ENCODE data around the gene PIEZO2. TPM values are rescaled to one million over a fixed set of nuclear protein-coding genes. Genes with fewer than 3 reads are reported as not detected.

PIEZO2 gene
- total and polyA plus RNA-seq, 2 of the 8 experiments (the other 6 are each of a cell fraction or from before 2014, with no cell fraction given) = 4.7 to 16.5 TPM

- Histone ChIP-seq H3K23me2 (ENCODE audit: low read depth, low read length) (no peaks in the 10 kb centered on the region), H3K79me2 (ENCODE audit: control insufficient read depth in 1 of 2, insufficient read depth in 2 of 2, low read length in 2 of 2) (no peaks in the 10 kb centered on the region), H2BK120ac (replicated peaks; ENCODE audit: low read depth, low read length) (no peak overlapping the region), H3K4ac (replicated peaks; ENCODE audit: insufficient read length, low read depth, low read length) (no peak overlapping the region), H3K4me1 (replicated peaks in 1 of 4; ENCODE audit: control insufficient read depth in 3 of 4, insufficient read depth in 4 of 4, low read length in 3 of 4) (no peaks in the 10 kb centered on the region), H2BK20ac (ENCODE audit: low read length) (no peak overlapping the region), H2BK12ac (ENCODE audit: low read depth, low read length) (no peak overlapping the region), H2BK15ac (ENCODE audit: low read length) (no peak overlapping the region), H3K23ac (ENCODE audit: insufficient read length) (no peak overlapping the region), H3K14ac (ENCODE audit: insufficient read length) (no peak overlapping the region), H4K5ac (ENCODE audit: insufficient read length, low read depth, low read length) (no peak overlapping the region), H3K36me3 (ENCODE audit: control insufficient read depth in 2 of 4, insufficient read depth in 4 of 4, low read length in 3 of 4) (no peaks in the 10 kb centered on the region), H4K91ac (replicated peaks; ENCODE audit: insufficient read length, low read length) (no peak overlapping the region), H3K56ac (replicated peaks; ENCODE audit: insufficient read length, low read depth, low read length) (no peak overlapping the region), H2AK5ac (ENCODE audit: low read depth, low read length) (no peak overlapping the region), H3K18ac (ENCODE audit: extremely low read depth, low read length) (no peak overlapping the region), H3K27me3 (replicated peaks in 1 of 4; ENCODE audit: control insufficient read depth in 3 of 4, extremely low read depth in 1 of 4, insufficient read depth in 3 of 4, low read length in 3 of 4) (no peaks in the 10 kb centered on the region), H3K27ac (ENCODE audit: low read depth, low read length) (no peak overlapping the region), H3K4me3 (ENCODE audit: extremely low read depth in 1 of 4, insufficient read depth in 2 of 4, low read depth in 3 of 4, low read length in 4 of 4) (no peak overlapping the region), H3K79me1 (ENCODE audit: low read depth, low read length) (no peaks in the 10 kb centered on the region), H3K9ac (replicated peaks in 1 of 4; ENCODE audit: extremely low read depth in 1 of 4, low read depth in 3 of 4, low read length in 3 of 4) (no peak overlapping the region), H3K4me2 (ENCODE audit: insufficient read depth in 1 of 2, low read depth in 2 of 2, low read length in 2 of 2) (no peak overlapping the region), H2AFZ (ENCODE audit: low read length) (no peak overlapping the region), H4K20me1 (replicated peaks in 1 of 2; ENCODE audit: control insufficient read depth in 1 of 2, insufficient read depth in 2 of 2, low read length in 2 of 2) (no peaks in the 10 kb centered on the region), H2BK5ac (ENCODE audit: low read depth, low read length) (no peak overlapping the region), H4K8ac (ENCODE audit: extremely low read depth, insufficient read depth, low read length) (no peak overlapping the region), H3K9me3 (ENCODE audit: insufficient read depth in 2 of 2, low read depth in 1 of 2, low read length in 1 of 2) (peaks cover 0 to 2% of the 10 kb centered on the region in 2 experiments; a peak in 1 of 4 replicates)
- ChIA-PET POLR2A (ENCODE audit: partially characterized antibody) (no interaction called here), CTCF (ENCODE audit: partially characterized antibody) (interaction anchor here (1.2 to 1.4 kb wide), 2 partner anchors 16 to 91 kb away, joined by 3 read pairs; no protein-coding TSS in a partner anchor)
- DNase-seq (ENCODE audit: low read depth in 1 of 2, low spot score in 2 of 2) (no peak), FAIRE-seq (no peak)
- 95% methylated on average over 5 of the region's 5 CpGs; no CpG with 5 or more reads in 1 of the 2 experiments for WGBS, 2 experiments (ENCODE audit: extremely low coverage in 1 of 2, insufficient coverage in 1 of 2, insufficient read length in 1 of 2, insufficient replicate concordance in 2 of 2, low coverage in 1 of 2, low lambda C conversion rate in 2 of 2, missing lambda C conversion rate in 1 of 2)
- TF ChIP-seq CREB1 (IDR thresholded peaks at IDR 0.05) (no peak), GTF2F1 (IDR thresholded peaks at IDR 0.05; ENCODE audit: borderline replicate concordance, low read depth, low read length) (no peak), TEAD4 (IDR thresholded peaks at IDR 0.05; ENCODE audit: low read depth, low read length) (no peak), POU5F1 (IDR thresholded peaks at IDR 0.05; ENCODE audit: low read depth, low read length) (no peak), FOSL1 (IDR thresholded peaks at IDR 0.05; ENCODE audit: insufficient read depth, low read depth, low read length) (no peak)
Observed at GRCh38 chr18:11072632-11073031, 76.7 kb downstream of the PIEZO2 start.
